K562 (cell line): ENCODE measurements around the gene SCLT1. TPM values are rescaled to one million over a fixed set of nuclear protein-coding genes. Genes with fewer than 3 reads are reported as not detected.

Experiments
- ATAC-seq: fragments of 200-7000 bp; cut with Tn5 transposase; 3 replicates; pipeline ENCODE4 v1.9.1; 2020; ENCODE audit warnings: moderate library complexity
- BruUV-seq: library from RNA; stranded (reverse); fragments of 400-500 nt; replicated peaks from 2 replicates; lab custom pipeline; 2021; lab: Mats Ljungman, UMichigan
- CTCF ChIA-PET: fragments of 300-600 bp; formaldehyde crosslinking; extraction: SDS; loops from one replicate; lab custom pipeline; 2021; ENCODE audit warnings: low intra/inter-chr PET ratio; lab: Yijun Ruan, JAX
- POLR2A ChIA-PET: fragments of 300-600, 350-650 bp; sonication (Branson Sonifier 250); formaldehyde crosslinking; extraction: SDS; loops from one replicate; lab custom pipeline; 2021; ENCODE audit warnings: antibody characterized with exemption, inconsistent platforms; lab: Yijun Ruan, JAX
- DNase-seq, 4 experiments: peaks; one replicate each; pipeline versions ENCODE4 v3.0.0 to v3.0.0-alpha.2; 2011 to 2018; ENCODE audit warnings: low spot score in 3 of 4, mixed read lengths in 3 of 4; ENCODE audit errors: extremely low read depth in 1 of 4
- FAIRE-seq: peaks from 2 replicates; lab custom pipeline; 2011; peaks lifted over from hg19 to GRCh38; lab: Jason Lieb, UNC
- H2AFZ ChIP-seq: 2 replicates; pipeline ENCODE4 v1.6.0; 2011; ENCODE audit warnings: low read depth, low read length, control low read depth, inconsistent platforms
- H3K27ac ChIP-seq: fragments of 200-600 bp; 3 replicates; pipeline ENCODE4 v1.8.0; 2011; ENCODE audit warnings: low read depth, mild to moderate bottlenecking, control low read depth, inconsistent platforms, low read length, moderate library complexity, mixed read lengths; ENCODE audit errors: extremely low read depth
- H3K27me3 ChIP-seq, 2 experiments: fragments of 300-600 bp in 1 of 2; 2 replicates in 1 of 2; 3 replicates in 1 of 2; pipeline versions ENCODE4 v1.6.0 to v1.8.0; 2011; ENCODE audit warnings: inconsistent platforms in 2 of 2, low read length in 2 of 2, mild to moderate bottlenecking in 1 of 2, mixed read lengths in 1 of 2, moderate library complexity in 1 of 2; ENCODE audit not compliant: control insufficient read depth in 2 of 2, insufficient read depth in 2 of 2
- H3K36me3 ChIP-seq: fragments of 300-600 bp; 3 replicates; pipeline ENCODE4 v1.8.0; 2011; ENCODE audit warnings: mild to moderate bottlenecking, low read length, inconsistent platforms; ENCODE audit not compliant: control insufficient read depth, insufficient read depth
- H3K4me1 ChIP-seq, 2 experiments: fragments of 200-600 bp in 1 of 2; replicated peaks in 1 of 2; 2 replicates in 1 of 2; 3 replicates in 1 of 2; pipeline versions ENCODE4 v1.5.1 to v1.8.0; 2011; ENCODE audit warnings: inconsistent platforms in 2 of 2, low read length in 2 of 2, mild to moderate bottlenecking in 1 of 2, mixed read lengths in 1 of 2, moderate library complexity in 1 of 2; ENCODE audit not compliant: control insufficient read depth in 2 of 2, insufficient read depth in 2 of 2
- H3K4me2 ChIP-seq: 2 replicates; pipeline ENCODE4 v1.6.1; 2011; ENCODE audit warnings: low read length, control low read depth, inconsistent platforms, mixed read lengths; ENCODE audit not compliant: insufficient read depth
- H3K4me3 ChIP-seq: fragments of 200-600 bp; sonication (generic), shearing (Covaris generic); 2 replicates; pipeline ENCODE4 v1.5.1; 2016; ENCODE audit warnings: control low read depth, inconsistent platforms
- H3K79me2 ChIP-seq: fragments of 200-600 bp; 3 replicates; pipeline ENCODE4 v1.8.0; 2011; ENCODE audit warnings: low read length, inconsistent platforms; ENCODE audit not compliant: control insufficient read depth, insufficient read depth
- H3K9ac ChIP-seq, 2 experiments: 2 replicates each; pipeline versions ENCODE4 v1.6.0 to v1.6.1; 2011; ENCODE audit warnings: low read depth in 2 of 2, low read length in 2 of 2, control low read depth in 1 of 2, inconsistent platforms in 1 of 2, mild to moderate bottlenecking in 1 of 2, mixed read lengths in 1 of 2; ENCODE audit not compliant: insufficient read depth in 1 of 2
- H3K9me1 ChIP-seq: one replicate; pipeline ENCODE4 v1.6.0; 2011; ENCODE audit warnings: inconsistent platforms, mild to moderate bottlenecking, low read length, moderate library complexity; ENCODE audit not compliant: control insufficient read depth, insufficient read depth
- H3K9me3 ChIP-seq: replicated peaks from 2 replicates; pipeline ENCODE4 v1.5.1; 2011; ENCODE audit warnings: low read depth, low read length, inconsistent platforms; ENCODE audit not compliant: control insufficient read depth, insufficient read depth
- H4K20me1 ChIP-seq: replicated peaks from 2 replicates; pipeline ENCODE4 v1.6.1; 2011; ENCODE audit warnings: low read length, inconsistent platforms, mixed read lengths; ENCODE audit not compliant: control insufficient read depth, insufficient read depth
- CREB3 ChIP-seq: fragments of 450-650 bp; conservative IDR thresholded peaks from 2 replicates; pipeline ENCODE4 v1.6.1; 2016; ENCODE audit warnings: missing genetic modification characterization, low read depth, mild to moderate bottlenecking, missing compliant biosample characterization, moderate library complexity
- DEAF1 ChIP-seq: fragments of 450-650 bp; formaldehyde crosslinking; IDR thresholded peaks from 2 replicates; pipeline ENCODE4 v1.4.0; 2020; ENCODE audit warnings: mild to moderate bottlenecking, moderate library complexity
- MAFK ChIP-seq: IDR thresholded peaks from 2 replicates; pipeline ENCODE4 v1.6.1; 2011; ENCODE audit warnings: low read length, improper control_type of control experiment
- POLR2A ChIP-seq: fragments of 450-650 bp; conservative IDR thresholded peaks from 2 replicates; pipeline ENCODE4 v1.6.1; 2016
- POLR2H ChIP-seq: IDR thresholded peaks from 2 replicates; pipeline ENCODE4 v1.6.1; 2016; ENCODE audit warnings: missing genetic modification characterization, low read depth, mild to moderate bottlenecking, control low read depth, missing compliant biosample characterization, moderate library complexity
- SUPT5H ChIP-seq: fragments of 450-650 bp; IDR thresholded peaks from 2 replicates; pipeline ENCODE4 v1.6.1; 2016
- ZMIZ1 ChIP-seq, 2 experiments: fragments of 150-350 bp in 1 of 2; IDR thresholded peaks; 2 replicates each; pipeline ENCODE4 v1.6.1; 2012 to 2016; ENCODE audit warnings: low read depth in 2 of 2, low read length in 2 of 2, mild to moderate bottlenecking in 1 of 2, moderate library complexity in 1 of 2
- ZNF124 ChIP-seq: sonication (generic); formaldehyde crosslinking; IDR thresholded peaks from 2 replicates; pipeline ENCODE4 v1.8.1; 2022; ENCODE audit warnings: missing genetic modification reagents
- ZNF75A ChIP-seq: fragments of 450-650 bp; formaldehyde crosslinking; IDR thresholded peaks from 2 replicates; pipeline ENCODE4 v1.4.0; 2020; ENCODE audit warnings: mild to moderate bottlenecking
- WGBS: fragments of 100-300 bp; shearing (Covaris generic); methylation state at CpG from one replicate; pipeline ENCODE4 v1.1.6; 2016; ENCODE audit warnings: low coverage, mixed read lengths; ENCODE audit not compliant: insufficient coverage; ENCODE audit errors: missing lambda C conversion rate; 5-methylcytosine and 5-hydroxymethylcytosine counted together
- in situ Hi-C: fragments of 300-500 bp; cut with MboI; formaldehyde crosslinking; loops from 4 replicates; pipeline ENCODE4 v1.15.0; 2018; ENCODE audit warnings: inconsistent platforms, mixed read lengths
- intact Hi-C: fragments of 100-400 bp; cut with micrococcal nuclease; formaldehyde crosslinking; loops from 2 replicates; pipeline ENCODE4 v1.14.2; 2022
- polyA plus RNA-seq, 8 experiments: library from polyadenylated mRNA; depleted of rRNA in 4 of 8; stranded (reverse) in 5 of 8; unstranded in 3 of 8; fragments of >200 nt; fragmentation: Nextera tagmentation in 2 of 8; fragmentation: Illumina TruSeq in 1 of 8; extraction: Ambion mirVana in 2 of 8; extraction: Trizol in 1 of 8; gene quantifications; 2 replicates each; pipeline versions ENCODE4 v1.2.1 to v1.2.3, GENCODE V29; 2011 to 2014; ENCODE audit warnings: inconsistent platforms in 1 of 8, missing spikeins in 1 of 8
- total RNA-seq, 7 experiments: library from RNA; depleted of rRNA in 6 of 7; stranded (reverse); fragments of >200 nt in 6 of 7; fragmentation: Illumina TruSeq in 2 of 7; extraction: Trizol in 2 of 7; gene quantifications; 2 replicates each; pipeline versions ENCODE4 v1.2.1 to v1.2.3, GENCODE V29; 2011 to 2021; ENCODE audit warnings: low replicate concordance in 1 of 7

Gene SCLT1
- total and polyA plus RNA-seq, 9 of the 15 experiments (the other 6 are each of a cell fraction or from before 2014, with no cell fraction given): 8.0 to 31.9 (median 24.2) TPM

GRCh38 chr4:128863312-128864075 is 229.8 kb downstream of the SCLT1 start (continued):
- no peak for TF ChIP-seq POLR2H (tag)
- TF ChIP-seq CREB3: no peak
- peak; percentile 48; the same call in 1 of the 2 replicates for TF ChIP-seq DEAF1 (CRISPR knock-in tag)
- no peak for TF ChIP-seq ZNF124 (CRISPR knock-in tag)

DNA sequence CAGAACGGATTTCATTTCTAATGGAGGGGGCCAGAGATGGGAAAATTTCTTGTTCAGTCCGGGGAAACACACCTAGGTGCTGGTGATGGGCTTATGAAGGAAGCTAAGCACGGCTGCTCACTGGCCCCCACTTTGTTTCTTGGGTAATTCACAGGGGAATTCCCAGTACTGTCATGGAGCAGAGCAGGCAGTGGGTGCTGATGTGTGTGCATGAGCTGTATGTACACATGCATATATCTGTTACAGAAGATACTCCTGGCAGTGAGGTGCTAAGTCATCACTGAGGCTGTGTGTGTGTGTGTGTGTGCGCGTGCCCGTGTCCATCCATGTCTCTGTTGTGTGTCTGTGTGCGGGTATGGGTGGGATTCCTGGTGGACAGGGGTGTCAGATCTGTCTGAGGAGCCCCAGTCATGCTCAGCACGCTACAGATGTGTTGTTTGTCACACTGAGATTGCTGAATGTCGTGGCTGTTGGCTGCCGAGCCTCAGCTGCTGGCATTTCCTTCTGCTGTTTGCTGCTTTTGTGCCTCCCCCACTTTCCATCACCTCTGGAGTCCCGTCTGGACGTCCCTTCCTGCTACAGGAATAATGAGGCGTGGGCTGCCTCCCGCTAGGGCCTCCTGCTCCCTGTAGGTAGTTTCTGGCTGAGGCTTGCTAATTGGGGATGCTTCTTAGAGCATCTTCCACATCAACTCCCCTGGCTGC is 230.6 kb downstream of the SCLT1 start:
- in situ Hi-C loops: loop anchor here (25.0 kb wide), 1 partner anchor 675 kb away; no protein-coding TSS in a partner anchor
- intact Hi-C loops: loop anchor here (1.0 to 10.0 kb wide), 6 partner anchors 50 to 671 kb away; no protein-coding TSS in a partner anchor
- H3K27me3 ChIP-seq: no peaks in the 10 kb centered on the region
- no peak overlapping the region for H2AFZ ChIP-seq
- H3K4me1 ChIP-seq: no peaks in the 10 kb centered on the region
- no peaks in the 10 kb centered on the region for H3K9me3 ChIP-seq
- H3K4me3 ChIP-seq: no peak overlapping the region
- ChIA-PET POLR2A (no interaction called here), CTCF (interaction anchor here (1.7 to 2.0 kb wide), 2 partner anchors 409 to 671 kb away, joined by 5 to 9 read pairs; no protein-coding TSS in a partner anchor)
- TF ChIP-seq MAFK (no peak), ZMIZ1 (IDR thresholded peaks at IDR 0.05; ENCODE audit: low read depth in 2 of 2, low read length in 2 of 2) (no peak), ZNF75A (no peak), POLR2A (0 out of 2 replicates have a peak, but pooled peaks have one; percentile 0), SUPT5H (0 out of 2 replicates have a peak, but pooled peaks have one; percentile 31)
- H3K9ac ChIP-seq: no peak overlapping the region
- peaks cover 99% of the 10 kb centered on the region for H3K36me3 ChIP-seq
- DNase-seq (no peak), ATAC-seq (peak; percentile 40), FAIRE-seq (no peak)
- peaks cover 7% of the 10 kb centered on the region; the same call in 1 of the 2 replicates for H4K20me1 ChIP-seq
- H3K4me2 ChIP-seq: no peak overlapping the region
- peaks cover 7% of the 10 kb centered on the region; the same call in 1 of the 3 replicates for H3K79me2 ChIP-seq
- BruUV-seq: no TSS peak
- H3K9me1 ChIP-seq: no peaks in the 10 kb centered on the region
- WGBS: 76% methylated on average over 14 of the region's 14 CpGs
- H3K27ac ChIP-seq: no peak overlapping the region
